ENCODE measurements around the gene SMIM1.
"Not testable (repeated sequence)": the region's sequence is repeated elsewhere in the genome, so short reads cannot be mapped to it uniquely, and the experiment has no call there.

Gene SMIM1

DNA sequence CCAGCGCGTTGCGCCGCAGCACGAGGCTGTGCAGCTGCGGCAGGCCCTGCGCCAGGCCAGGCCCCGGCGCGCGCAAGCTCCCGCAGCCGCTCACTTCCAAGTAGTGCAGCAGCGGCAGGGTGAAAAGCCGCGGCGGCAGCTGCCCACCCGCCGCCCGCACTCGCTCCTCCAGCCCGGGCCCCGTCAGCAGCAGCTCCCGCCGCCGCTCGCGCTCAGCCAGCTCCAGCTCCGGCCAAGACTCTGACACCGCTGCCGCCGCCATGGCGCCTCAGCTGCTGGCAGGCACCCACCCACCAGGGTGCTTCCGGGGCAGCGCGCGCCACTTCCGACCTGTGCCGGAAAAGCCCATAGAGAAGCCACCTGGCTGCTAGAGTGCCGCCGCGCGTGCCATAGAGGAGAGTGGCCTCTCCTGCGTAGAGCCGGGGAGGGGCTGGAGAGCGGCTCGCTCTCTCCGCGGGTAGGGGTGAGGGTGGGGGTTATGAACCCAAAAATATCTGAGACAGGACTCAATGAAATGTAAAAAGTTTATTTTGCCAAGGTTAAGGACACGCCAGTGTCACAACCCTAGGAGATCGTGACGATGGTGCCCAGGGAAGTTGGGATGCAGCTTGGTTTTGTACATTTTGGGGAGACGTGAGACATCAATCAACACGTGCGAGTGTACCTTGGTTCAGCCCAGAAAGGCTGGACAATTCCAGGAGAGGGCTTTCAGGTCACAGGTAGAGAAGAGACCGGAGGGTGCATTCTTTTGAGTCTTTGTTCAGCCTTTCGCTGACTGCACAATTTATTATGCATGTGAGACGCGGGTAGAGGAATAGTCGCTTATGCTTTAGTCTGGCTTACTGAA is 23.9 kb downstream of the SMIM1 start, which contains the start of gene LRRC47:
LRRC47 (minus strand) TSS at position 284 of the 847 bp plus-strand sequence; CDS start at position 262, 22 bp downstream.
- peak; percentile 54 to 97 (median 92) for DNase-seq

DNA sequence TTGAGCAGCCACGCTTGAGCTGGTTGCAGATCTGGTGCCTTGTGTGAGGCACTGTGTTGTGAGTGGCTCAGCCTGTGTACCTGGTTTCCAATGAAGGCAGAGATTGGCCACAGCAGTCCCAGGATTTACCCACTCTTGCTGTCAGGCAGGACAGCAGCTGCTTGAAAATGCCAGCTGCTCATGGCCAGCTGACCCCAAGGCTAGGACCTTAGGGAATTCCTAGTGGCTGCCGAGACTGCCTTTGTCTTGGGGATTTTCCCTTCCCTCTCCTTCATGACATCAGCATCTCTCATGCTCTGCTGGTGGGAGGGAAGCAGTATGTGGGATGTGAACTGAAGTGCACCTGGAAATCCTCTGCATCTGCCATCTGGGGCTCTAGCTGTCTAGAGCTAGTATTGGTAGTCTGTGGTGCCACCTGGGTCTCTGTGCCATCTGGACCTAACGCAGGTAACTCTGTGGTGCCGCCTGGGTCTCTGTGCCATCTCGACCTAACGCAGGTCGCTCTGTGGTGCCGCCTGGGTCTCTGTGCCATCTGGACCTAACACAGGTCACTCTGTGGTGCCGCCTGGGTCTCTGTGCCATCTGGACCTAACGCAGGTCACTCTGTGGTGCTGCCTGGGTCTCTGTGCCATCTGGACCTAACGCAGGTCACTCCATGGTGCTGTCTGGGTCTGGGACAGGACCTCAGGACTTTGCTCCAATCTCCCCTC is 27.6 kb downstream of the SMIM1 start:
- DNase-seq, result no peak

DNA sequence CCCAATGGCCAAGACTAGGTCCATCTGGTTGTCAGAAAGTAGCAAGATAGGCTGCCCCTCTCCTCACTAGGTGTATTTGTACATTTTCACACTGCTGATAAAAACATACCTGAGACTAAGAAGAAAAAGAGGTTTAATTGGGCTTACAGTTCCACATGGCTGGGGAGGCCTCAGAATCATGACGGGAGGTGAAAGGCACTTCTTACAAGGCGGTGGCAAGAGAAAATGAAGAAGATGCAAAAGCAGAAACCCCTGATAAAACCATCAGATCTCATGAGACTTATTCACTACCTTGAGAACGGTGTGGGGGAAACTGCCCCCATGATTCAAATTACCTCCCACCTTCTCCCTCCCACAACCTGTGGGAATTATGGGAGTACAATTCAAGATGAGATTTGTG is 28.2 kb downstream of the SMIM1 start:
- not testable (repeated sequence) for DNase-seq

DNA sequence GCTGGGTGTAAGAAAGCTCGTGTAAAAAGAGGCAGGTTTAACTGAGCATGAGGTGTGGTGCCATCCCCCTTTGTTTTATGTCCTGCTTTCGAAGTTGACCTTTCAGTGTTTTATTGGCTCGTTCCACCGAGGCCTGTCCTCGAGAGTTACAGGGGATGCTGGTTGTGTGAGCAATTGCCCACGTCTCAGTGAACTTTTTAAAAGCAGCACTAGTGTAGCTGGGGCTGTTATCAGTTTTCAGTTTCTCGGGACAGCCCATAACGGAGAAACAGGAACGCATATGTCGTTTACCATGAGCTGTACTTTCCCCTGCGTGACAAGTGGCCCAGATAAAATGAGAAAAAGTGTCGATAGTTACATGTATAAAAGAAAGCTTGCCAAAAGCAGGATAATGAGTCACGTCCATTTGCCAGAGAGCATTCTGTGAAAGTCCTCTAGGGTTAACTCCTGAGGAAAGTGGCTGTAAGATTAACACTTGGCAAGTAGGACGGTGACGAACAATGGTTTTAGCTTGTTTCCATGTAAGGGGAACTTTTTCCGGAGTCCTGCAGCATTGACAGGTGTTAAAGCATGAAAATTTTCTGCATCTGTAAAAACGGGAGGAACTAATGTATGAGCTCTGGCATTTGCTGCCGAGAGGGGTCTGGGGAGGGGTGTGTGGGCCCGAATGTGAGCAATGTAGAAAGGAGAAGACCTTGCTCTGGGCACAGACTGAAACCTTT is 31.5 kb downstream of the SMIM1 start:
- DNase-seq, result no peak

DNA sequence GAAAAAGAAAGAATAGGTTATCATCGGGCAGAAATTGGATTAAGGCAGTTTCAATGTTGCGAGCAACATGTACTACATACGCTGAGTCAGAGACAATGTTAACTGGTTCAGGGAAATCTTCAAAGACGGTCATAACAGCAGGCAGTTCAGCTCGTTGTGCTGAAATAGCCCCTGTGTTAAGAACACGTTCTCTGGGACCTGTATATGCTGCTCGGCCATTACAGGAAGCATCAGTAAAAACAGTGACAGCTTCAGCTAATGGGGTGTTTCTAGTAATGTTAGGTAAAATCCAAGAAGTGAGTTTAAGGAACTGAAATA is 32.0 kb downstream of the SMIM1 start:
- not testable (repeated sequence) for DNase-seq

DNA sequence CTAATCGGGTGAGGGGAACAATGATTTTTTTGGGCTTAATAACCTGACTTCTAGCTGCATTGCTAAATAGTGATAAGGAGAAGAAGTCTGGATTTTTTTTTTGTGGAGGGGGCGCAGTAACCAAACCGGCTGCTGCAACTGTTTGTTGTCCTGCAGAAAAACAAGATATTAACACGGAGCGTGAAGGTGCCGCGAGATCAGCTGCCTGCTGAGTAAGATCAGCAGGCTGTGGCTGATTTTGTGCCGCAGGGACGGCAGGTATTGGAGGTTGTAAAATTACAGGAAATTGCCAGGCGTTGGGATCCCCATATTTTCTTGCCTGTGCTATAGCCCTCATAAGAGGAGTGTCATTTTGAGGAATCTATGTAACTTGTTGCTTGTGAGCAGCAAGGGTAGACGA is 32.5 kb downstream of the SMIM1 start:
- no peak for DNase-seq

DNA sequence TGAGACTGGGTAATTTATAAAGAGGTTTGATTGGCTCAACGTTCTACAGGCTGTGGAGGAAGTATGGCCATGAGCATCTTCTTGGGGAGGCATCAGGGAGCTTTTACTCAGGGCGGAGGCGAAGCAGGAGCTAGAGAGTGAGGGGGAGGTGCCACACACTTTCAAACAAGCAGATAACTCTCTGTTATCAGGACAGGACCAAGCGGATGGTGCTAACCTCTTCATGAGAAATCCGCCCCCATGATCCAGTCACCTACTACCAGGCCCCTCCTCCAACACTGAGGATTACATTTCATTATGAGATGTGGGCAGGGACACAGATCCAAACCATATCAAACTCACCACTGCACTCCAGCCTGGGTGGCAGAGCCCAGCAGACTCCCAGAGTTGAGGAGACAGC is 35.2 kb downstream of the SMIM1 start:
- DNase-seq, result no peak

DNA sequence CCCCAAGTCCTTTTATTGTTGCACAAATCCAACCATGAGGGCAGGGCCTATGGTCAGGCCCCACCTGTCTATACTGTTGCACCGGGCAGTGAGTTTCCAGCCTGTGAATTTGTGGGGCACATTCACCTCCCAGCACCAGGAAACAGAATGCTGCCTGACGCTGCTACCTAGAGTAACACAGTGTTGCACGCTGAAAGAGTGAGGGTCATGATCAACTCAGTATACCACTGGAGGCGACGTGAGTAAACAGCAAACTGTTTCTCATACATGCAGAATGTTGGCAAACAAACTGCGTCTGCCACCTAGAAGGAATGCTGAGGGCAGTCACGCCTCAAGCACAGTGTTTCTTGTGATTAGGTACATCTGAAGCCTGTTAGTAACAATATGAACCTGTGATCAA is 37.1 kb downstream of the SMIM1 start:
- DNase-seq, result no peak

DNA sequence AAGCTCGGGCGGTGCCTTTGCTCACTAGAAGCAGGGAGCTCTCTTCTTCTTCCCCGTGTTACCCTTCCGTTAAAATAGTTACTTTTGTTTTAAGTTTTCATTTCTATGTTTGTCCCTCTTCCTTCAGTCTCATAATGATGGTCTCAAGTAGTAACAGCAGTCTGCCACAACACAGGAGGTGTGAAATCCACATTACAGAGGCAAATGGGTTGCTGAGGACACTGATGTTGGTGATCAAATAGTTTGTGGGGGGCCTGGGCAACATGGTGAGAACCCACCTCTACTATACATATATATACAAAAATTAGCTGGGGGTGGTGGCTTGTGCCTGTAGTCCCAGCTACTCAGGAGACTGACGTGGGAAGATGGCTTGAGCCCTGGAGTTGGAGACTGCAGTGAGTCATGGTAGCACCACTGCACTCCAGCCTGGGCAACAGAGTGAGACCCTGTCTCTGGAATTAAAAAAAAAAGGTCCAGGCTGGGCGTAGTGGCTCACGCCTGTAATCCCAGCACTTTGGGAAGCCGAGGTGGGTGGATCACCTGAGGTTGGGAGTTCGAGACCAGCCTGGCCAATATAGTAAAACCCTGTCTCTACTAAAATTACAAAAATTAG is 37.7 kb downstream of the SMIM1 start:
- DNase-seq, result not testable (repeated sequence)

DNA sequence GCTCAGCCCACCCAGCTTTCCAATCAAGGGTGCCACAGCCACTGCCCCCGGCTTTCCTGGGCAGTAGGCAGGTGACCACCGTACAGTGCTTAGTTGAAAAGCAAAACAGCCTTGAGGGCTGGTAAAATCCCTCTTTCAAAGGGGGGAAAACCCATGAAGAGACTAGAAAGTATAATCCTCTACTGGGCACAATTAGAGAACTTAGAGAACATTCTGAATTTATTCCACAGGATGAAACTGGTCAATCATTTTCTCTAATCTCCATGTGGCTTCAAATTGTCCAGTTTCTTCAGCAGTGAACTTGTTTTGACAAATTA is 39.0 kb downstream of the SMIM1 start:
- no peak for DNase-seq

DNA sequence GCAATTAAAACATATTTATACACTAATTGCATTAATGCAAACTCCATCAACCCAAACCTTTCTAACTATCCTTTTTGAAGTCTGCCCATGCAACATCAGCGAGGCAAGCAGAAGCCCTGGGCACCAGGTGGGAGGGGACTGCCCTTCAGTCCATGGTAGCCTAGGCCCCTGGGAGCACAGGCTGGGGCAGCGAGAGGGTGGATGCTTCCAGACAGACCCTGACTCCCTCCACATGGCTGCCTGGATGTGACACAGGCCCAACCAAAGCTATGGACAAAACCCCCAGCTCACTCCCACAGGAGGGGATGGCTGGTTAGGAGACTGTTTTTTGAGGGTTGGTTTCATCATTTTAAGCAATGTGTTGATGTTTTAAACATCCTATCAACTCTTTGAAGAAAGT is 41.5 kb downstream of the SMIM1 start:
- DNase-seq, result no peak

DNA sequence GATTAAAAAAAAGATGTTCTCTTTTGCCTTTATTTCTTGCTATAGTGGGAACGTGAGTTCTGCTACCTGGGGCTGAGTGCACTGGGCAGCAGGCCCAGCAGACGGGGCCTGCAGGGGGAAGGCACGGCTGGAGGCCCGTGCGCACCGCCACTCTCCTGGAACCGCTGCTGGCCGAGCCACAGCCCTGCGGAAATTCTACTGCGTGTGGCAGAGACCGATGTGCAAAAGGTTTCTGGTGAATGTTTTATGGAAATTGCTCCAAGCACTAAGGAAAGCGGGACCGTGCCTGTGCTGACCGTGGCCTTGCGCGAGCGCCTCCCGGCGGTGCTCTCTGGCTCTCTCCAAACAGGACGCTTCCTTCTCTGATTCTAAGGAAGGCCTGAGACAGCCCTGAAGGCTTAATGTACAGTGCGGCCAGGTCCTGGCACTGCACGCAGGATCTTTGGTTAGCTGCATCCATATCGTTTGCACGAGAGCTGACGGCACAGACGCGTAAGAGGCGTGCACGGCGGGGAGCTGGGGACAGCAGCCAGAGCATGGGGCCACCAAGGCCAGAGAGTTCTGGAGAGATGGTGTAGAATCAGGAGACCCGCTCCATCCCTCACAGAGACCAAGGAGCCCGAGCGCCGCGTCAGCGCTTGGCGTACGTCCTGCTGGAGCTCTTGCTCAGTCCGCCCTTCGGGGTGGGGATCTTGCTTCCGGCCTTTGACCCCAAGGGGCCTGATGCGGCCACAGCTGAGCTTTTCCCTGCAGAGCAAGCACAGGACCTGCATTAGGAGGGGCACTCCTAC is 42.4 kb downstream of the SMIM1 start:
- no peak for DNase-seq

DNA sequence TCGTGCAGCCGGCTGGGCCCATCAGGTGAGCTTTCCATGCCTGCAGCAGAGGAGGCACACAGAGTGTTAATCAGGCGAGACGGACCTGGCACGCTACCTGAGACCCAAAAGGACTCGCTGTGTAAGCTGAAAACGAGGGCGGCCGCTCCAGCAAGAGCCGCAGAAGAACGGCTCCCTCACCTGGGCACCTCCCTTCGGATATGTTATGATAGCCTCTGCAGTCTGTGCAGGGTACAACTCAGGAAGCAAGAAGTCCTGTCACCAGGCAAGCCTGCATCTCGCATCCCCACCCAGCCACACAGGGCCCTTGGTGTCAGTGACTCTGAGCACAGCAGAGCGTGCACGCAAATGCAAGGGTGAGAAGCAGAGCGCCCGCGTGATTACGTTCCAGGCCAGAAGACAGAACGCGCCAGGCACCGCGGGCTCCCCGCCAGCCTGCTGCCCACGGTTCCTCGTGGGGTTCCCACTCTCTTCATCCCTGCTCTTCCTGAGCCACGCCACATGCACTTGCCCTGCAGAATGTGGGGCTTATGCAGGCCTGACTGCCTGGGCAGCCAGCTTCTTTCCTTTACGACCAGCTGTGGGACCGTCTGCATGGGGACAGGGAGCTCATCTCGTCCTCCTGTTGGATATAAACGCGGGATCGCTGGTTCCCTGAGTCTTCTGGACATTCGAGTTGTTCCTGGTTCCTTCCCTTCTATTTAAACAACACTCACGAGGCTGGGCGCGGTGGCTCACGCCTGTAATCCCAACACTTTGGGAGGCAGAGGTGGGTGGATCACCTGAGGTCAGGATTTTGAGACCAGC is 44.0 kb downstream of the SMIM1 start:
- DNase-seq, result peak in 1 of 14 donors; percentile 75

DNA sequence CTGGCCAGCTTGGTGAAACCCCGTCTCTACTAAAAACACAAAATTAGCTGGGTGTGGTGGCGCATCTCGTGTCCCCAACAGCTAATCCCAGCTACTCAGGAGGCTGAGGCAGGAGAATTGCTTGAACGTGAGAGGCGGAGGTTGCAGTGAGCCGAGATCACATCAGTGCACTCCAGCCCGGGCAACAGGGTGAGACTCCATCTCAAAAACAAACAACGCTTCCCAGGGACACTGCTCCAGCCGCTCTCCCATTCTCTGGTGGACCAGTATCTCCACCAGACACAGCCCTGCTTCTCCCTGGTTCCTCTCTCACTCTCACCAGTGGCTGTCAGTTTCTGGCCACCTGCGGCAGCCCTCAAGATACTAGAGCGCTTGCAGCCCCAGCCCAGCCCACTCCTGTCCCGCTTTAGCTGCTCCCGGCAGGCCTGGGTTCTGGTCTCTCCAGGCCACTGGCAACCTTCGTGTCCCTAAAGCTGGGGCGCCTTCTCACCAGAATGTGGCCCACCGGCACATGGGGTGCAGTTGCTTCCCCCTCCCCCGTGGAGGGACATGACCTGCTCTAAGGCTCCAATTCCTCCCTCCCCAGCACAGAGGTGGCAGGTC is 44.7 kb downstream of the SMIM1 start:
- no peak for DNase-seq

DNA sequence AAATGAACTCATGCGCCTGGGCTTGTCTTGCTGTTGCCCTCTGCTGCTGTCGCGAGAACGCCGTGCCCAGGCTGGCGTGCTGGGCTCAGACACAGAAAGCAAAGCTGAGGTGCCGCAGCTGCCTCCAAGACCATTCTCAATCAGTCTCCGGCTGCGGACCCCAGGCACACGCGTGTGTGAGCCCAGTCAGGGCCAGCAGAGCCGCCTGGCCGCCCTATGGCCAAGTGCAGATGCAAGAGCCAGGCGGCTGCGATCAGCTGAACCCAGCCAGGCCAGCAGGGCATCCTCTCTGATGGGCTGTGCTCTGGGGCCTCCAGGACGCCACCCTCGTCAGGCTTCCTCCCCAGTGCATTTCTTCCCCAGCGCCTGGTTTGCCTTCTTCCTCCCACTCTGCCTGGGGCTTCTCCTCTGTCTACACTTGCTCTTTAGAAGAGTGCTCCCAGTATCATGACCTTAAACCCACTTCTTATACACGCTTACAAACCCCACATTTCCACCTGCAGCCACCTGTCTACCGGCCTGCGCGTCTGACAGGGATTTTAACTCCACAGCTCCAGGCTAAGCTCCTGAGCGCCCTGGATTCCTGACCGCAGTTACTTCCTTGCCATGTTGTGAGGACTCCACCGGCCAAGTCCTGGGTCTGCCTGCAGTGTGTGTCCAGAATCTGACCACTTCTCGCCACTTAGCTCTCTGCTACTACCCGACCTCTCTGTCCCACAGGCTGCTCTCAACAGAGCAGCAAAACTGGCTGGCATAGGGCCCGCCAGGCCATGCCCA is 45.5 kb downstream of the SMIM1 start:
- DNase-seq, result no peak

DNA sequence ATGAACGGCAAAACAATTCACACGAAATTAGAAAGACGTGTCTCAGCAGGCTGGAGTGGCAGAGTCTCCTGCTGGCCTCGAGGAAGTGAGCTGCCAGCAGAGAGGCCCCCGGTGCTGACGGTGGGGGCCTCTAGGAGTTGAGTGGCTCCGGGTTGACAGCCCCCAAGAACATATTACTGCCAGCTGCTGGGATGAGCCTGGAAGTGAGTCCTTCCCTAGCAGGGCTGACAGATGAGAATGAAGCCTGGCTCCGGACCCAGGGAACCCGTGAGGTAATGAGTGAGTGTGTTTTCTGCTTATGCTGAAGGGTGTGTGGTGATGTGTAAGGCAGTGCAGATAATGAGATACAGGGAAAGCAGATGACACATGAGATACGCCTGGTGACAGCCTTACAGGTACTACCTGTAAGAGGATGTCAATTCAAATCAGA is 47.2 kb downstream of the SMIM1 start:
- no peak for DNase-seq

DNA sequence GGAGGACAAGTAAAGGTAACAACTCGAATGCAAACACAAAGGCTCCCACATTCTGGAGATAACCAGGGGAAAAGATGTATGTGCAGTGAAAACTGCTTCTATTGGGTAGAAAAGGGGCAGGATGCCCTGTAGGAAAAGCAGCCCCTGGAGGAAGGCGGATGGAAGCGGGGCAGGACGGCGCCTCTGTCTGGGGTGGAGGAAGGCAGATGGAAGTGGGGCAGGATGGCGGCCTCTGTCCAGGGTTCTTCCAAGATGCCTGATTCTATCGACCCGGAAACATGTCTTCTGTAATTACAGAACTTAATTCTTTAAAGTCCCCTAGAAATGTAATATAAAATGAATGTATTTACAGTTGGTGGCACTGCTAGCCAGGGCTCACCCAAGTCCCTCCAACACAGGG is 47.8 kb downstream of the SMIM1 start:
- DNase-seq, result no peak

DNA sequence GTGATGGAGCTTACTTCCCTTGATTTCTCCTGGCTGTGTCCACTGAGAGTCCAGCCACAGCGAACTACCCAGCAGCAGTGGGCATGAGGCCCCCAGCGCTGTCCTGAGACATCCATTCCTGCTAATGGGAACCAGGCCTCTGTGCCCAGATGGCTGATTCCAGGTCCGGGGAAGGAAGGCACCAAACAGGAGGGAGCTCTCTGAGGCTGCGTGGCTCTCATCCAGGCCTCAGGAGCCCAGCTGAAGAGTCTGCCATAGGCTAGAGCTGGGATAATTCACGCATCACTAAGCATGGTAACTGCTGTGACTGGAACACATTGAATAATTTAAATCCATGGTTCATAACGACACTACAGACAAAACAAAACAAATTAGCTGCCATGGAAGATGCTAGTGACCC is 48.5 kb downstream of the SMIM1 start:
- peak in 4 of 14 donors; percentile 11 to 92 (median 18) for DNase-seq

DNA sequence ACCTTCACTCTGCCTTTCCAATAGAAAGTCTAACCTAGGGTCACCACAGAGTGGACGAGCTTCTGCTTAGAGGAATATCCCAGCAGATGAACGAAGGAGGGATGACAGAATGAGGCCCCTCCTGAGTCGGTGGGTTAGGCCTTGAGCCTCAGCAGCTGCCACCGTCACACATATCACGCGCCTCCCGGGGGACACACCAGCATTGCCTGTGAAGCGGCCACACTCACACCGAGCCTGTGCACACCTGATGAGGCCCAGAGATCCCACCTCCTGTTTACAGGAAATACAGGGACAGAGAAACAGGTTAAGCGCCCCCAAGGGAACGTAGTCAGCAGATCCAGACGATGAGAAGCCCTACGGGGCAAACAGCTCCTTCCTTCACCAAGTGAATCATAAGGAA is 48.9 kb downstream of the SMIM1 start:
- DNase-seq, result no peak

DNA sequence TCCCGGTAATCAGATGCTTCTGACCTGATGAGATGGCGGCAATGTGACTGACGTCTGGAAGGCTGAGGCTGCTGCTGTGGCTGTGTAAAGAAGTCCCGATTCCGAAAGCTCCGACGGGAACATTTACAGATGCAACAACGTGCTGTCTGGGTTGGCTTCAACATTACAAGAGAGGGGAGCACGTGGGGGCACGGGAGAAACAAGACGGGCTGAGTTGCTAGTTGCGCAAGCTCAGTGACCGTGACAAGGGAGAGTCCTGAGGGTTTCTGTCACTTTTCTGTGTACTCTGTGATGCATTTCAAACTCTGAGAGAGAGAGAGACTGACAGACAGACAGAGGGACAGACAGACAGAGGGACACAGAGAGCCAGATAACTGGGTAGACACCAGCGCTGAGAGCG is 49.4 kb downstream of the SMIM1 start:
- DNase-seq, result no peak
